GM12874 (cell line): Measurements from ENCODE around the gene LAMA3.

ENCODE experiments used
- TF ChIP-seq, protein P1 (sequence below): IDR thresholded peaks from 2 replicates; pipeline ENCODE4 v1.5.1; 2011; ENCODE audit warnings: low read depth, mild to moderate bottlenecking, control low read depth, low read length, moderate library complexity; ENCODE audit not compliant: insufficient read depth

The LAMA3 gene

DNA sequence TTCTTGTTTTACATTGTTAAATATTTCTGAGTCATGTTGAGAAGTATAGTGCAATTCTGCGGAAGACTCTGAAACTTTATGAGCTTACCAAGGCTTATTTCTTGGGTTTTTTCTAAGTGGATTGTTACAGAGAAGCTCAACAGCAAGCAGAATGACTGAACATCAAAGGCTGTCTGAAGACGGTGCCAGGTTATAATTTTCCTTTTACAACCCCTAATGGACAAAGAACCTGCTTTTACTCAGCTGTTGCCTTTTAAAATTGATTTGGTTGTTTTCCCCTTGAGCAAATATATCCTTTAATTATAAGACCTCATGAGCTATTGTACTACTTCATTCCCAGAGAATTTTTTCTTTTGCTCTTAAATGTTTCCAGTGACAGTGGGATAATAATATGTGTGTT lies 41.6 kb downstream of the LAMA3 start:
- TF ChIP-seq, protein P1, sequence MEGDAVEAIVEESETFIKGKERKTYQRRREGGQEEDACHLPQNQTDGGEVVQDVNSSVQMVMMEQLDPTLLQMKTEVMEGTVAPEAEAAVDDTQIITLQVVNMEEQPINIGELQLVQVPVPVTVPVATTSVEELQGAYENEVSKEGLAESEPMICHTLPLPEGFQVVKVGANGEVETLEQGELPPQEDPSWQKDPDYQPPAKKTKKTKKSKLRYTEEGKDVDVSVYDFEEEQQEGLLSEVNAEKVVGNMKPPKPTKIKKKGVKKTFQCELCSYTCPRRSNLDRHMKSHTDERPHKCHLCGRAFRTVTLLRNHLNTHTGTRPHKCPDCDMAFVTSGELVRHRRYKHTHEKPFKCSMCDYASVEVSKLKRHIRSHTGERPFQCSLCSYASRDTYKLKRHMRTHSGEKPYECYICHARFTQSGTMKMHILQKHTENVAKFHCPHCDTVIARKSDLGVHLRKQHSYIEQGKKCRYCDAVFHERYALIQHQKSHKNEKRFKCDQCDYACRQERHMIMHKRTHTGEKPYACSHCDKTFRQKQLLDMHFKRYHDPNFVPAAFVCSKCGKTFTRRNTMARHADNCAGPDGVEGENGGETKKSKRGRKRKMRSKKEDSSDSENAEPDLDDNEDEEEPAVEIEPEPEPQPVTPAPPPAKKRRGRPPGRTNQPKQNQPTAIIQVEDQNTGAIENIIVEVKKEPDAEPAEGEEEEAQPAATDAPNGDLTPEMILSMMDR, result no peak

DNA sequence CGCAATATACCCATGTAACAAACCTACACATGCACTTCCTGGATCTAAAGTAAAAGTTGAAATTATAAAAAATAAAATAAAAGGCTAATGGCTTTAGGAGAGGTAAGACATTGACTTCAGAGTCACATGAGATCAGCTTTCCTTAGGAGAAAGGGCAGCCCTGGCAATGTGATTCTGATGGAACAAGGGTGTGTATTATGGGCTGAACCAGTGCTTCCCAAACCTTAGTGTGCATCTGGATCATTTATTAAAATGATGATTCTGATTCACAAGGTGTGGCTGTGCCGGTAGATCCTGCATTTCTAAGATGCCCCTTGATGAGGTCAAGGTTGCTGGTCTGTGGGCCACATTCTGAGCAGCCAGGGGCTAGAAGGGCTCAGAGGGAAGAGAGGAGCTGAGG lies 42.6 kb downstream of the LAMA3 start:
- TF ChIP-seq, protein P1, result no peak

DNA sequence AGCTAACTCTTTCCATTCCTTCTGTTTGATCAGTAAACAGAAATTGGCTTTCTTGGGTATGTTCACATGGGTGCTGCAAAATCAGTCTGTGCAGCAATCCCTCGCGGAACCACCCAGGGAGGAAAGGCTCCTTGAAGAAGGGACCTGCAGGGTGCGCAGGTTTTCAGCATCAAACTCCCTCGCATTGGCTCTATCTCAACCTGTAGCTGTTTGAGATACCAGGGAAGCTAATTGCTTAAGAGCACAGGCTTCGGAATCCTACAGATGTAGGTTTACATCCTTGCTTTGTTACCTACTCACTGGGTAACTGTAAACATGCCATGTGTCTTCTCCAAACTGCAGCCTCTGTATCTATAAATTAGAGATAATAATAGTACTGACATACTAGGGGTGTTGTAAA lies 43.2 kb downstream of the LAMA3 start:
- TF ChIP-seq, protein P1, result no peak

DNA sequence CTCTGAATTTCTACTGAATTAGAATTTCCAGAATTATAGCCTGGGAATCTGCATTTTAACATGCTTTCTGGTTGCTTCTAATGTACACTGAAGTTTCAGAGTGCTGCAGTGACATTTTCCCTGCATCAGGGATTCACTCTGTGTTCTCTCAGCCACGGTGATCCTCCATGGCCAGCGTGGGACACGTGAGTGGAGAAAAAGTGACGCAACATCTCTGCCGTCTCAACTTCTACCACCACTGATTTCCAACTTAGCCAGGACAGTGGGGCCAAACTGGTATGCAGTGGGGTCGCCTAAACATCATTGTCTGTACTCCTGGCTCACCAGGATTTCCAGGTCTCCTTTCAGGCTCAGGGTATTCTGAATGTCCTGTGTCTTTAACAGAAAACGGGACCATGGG lies 44.6 kb downstream of the LAMA3 start:
- TF ChIP-seq, protein P1, result no peak

DNA sequence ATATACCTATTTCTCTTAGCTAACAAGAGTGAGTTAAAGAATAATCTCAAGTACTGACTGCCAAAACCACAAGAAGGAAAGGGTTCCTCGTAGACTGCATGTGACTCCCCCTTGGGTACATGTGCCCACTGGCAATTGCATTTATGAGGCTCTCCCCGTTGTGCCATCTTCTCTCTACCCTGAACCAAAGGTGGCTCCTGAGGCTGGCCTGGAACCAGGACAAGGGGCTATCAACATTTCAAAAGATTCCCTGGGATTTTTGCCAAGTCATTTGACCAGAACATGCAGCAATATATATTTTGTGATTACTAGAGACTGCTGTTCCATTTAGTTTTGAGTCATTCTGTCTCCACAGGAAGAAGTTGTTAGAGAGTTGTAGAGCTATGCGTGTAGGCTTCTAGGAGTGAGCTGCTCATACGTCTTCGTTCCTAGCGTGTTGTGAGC lies 45.8 kb downstream of the LAMA3 start:
- TF ChIP-seq, protein P1, result no peak

DNA sequence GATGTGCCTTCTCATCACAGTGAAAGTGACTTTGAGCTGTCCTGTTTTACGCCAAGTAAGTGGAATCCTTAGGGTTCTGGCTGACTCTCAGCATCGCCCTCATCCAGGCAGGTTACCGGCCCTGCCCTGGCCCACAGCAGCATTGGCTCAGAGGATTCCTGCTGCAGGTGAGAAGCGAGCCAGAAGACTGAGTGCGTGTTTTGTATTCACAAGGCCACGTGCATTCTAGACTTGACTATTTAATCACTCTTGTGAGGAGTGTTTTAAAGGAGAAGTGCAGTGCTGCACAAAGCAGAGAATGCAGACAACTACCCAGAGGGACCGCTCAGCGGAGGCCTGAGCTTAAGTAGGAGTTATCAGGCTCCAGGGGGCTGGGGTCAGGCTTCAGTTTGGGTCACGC lies 48.3 kb downstream of the LAMA3 start:
- TF ChIP-seq, protein P1, result no peak

DNA sequence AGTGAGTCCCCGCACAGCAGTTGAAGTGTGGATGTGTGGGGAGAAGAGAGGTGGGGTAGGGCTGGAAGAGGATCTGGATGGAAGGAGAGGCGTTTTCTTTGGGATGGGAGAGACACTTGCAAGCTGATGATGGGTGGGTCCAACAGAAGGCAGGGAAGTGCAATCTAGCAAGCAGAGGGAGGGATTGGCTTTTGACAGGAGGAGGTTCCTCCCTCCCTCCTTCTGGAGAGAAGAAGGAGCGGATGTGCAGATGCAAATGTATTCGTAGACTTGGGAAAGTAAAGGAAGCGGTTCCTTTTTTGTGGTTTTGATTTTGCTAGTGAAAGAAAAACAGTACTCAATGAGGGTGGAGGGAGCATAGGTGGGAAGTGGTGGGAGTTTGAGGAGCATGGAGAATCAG lies 48.9 kb downstream of the LAMA3 start:
- TF ChIP-seq, protein P1, result no peak

DNA sequence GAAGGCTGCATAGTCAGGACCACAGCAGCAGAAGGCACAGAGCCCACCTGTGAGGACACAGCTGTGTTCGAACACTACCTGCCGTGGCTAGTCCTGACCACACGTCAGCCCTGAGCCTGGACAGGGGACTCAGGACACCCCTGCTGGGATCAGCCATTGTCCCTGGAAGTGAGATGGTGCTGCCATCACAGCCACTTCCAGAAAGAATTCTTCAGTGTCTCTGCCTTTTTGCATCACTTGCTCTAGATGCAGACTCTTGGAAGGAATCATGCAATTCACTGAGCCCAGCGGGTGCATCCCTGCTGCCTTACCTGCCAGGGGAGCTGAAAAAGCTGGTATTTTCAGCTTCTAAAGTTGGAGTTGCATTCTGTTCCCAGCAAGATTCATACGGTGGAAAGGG lies 49.3 kb downstream of the LAMA3 start:
- TF ChIP-seq, protein P1, result no peak
